Endothelial cell (in vitro differentiated cells): ENCODE measurements around the gene SMIM23. TPM values are rescaled to one million over a fixed set of nuclear protein-coding genes. Genes with fewer than 3 reads are reported as not detected.

Source experiments
- DNase-seq: peaks from one replicate; pipeline ENCODE4 v3.0.0; 2021; ENCODE audit warnings: low spot score
- H3K27ac Mint-ChIP-seq: one replicate; pipeline ENCODE4 v1.8.0; 2021; ENCODE audit warnings: mixed read lengths, inconsistent platforms; ENCODE audit not compliant: unreplicated experiment
- H3K27me3 Mint-ChIP-seq: one replicate; pipeline ENCODE4 v1.8.0; 2021; ENCODE audit warnings: mild to moderate bottlenecking, moderate library complexity, mixed read lengths, inconsistent platforms; ENCODE audit not compliant: unreplicated experiment
- H3K36me3 Mint-ChIP-seq: one replicate; pipeline ENCODE4 v1.8.0; 2021; ENCODE audit warnings: mild to moderate bottlenecking, low read depth, mixed read lengths, inconsistent platforms; ENCODE audit not compliant: unreplicated experiment
- H3K4me1 Mint-ChIP-seq: one replicate; pipeline ENCODE4 v1.8.0; 2021; ENCODE audit warnings: mild to moderate bottlenecking, mixed read lengths, inconsistent platforms; ENCODE audit not compliant: unreplicated experiment
- H3K4me3 Mint-ChIP-seq: one replicate; pipeline ENCODE4 v1.8.0; 2021; ENCODE audit warnings: mild to moderate bottlenecking, mixed read lengths, inconsistent platforms; ENCODE audit not compliant: unreplicated experiment
- H3K9me3 Mint-ChIP-seq: one replicate; pipeline ENCODE4 v1.8.0; 2021; ENCODE audit warnings: mixed read lengths, inconsistent platforms; ENCODE audit not compliant: unreplicated experiment
- CTCF ChIP-seq: fragments of 200-600 bp; sonication (generic); IDR thresholded peaks from one replicate; pipeline ENCODE4 v1.5.0; 2021; ENCODE audit warnings: antibody characterized with exemption; ENCODE audit not compliant: unreplicated experiment
- total RNA-seq: library from RNA; stranded (reverse); fragmentation: NEBNext Ultra II Directional; extraction: Animal tissue kit (Norgen Biotek cat#: 25700); gene quantifications from one replicate; pipeline ENCODE4 v1.2.1, GENCODE V29; 2021; ENCODE audit not compliant: unreplicated experiment

Gene SMIM23
- total RNA-seq, 1 donor from 2014 or later: not detected

- no peak for DNase-seq
- no peak for TF ChIP-seq CTCF
- H3K4me1 Mint-ChIP-seq: no peaks in the 10 kb centered on the region
- no peaks in the 10 kb centered on the region for H3K36me3 Mint-ChIP-seq
- H3K9me3 Mint-ChIP-seq: no peaks in the 10 kb centered on the region
- H3K4me3 Mint-ChIP-seq: no peak overlapping the region
- no peak overlapping the region for H3K27ac Mint-ChIP-seq
- H3K27me3 Mint-ChIP-seq: peaks cover 2% of the 10 kb centered on the region
These were observed 27.7 kb downstream of the SMIM23 start for GRCh38 chr5:171813270-171813669.

- TF ChIP-seq CTCF: no peak
- H3K9me3 Mint-ChIP-seq: no peaks in the 10 kb centered on the region
- no peak overlapping the region for H3K27ac Mint-ChIP-seq
- no peaks in the 10 kb centered on the region for H3K36me3 Mint-ChIP-seq
- no peak for DNase-seq
- no peak overlapping the region for H3K4me3 Mint-ChIP-seq
- H3K27me3 Mint-ChIP-seq: peaks cover 2% of the 10 kb centered on the region
- H3K4me1 Mint-ChIP-seq: no peaks in the 10 kb centered on the region
These were observed 28.3 kb downstream of the SMIM23 start for GRCh38 chr5:171813813-171814490.

GRCh38 chr5:171816666-171817065 is 31.0 kb downstream of the SMIM23 start:
- Mint-ChIP-seq H3K4me3 (no peak overlapping the region), H3K9me3 (no peaks in the 10 kb centered on the region), H3K4me1 (no peaks in the 10 kb centered on the region), H3K27ac (no peak overlapping the region), H3K36me3 (no peaks in the 10 kb centered on the region), H3K27me3 (peaks cover 1% of the 10 kb centered on the region)
- no peak for DNase-seq
- TF ChIP-seq CTCF: no peak

- H3K27ac Mint-ChIP-seq: no peak overlapping the region
- TF ChIP-seq CTCF: no peak
- H3K4me1 Mint-ChIP-seq: no peaks in the 10 kb centered on the region
- peaks cover 2% of the 10 kb centered on the region for H3K27me3 Mint-ChIP-seq
- no peak for DNase-seq
- no peaks in the 10 kb centered on the region for H3K36me3 Mint-ChIP-seq
- no peaks in the 10 kb centered on the region for H3K9me3 Mint-ChIP-seq
- H3K4me3 Mint-ChIP-seq: no peak overlapping the region
These were observed 34.9 kb downstream of the SMIM23 start for GRCh38 chr5:171820561-171820960.

- Mint-ChIP-seq H3K4me3 (no peak overlapping the region), H3K4me1 (no peaks in the 10 kb centered on the region), H3K36me3 (no peaks in the 10 kb centered on the region), H3K9me3 (no peaks in the 10 kb centered on the region), H3K27me3 (peaks cover 2% of the 10 kb centered on the region), H3K27ac (no peak overlapping the region)
- DNase-seq: no peak
- TF ChIP-seq CTCF: no peak
These were observed 35.7 kb downstream of the SMIM23 start for GRCh38 chr5:171821286-171821685.
